Measurements from ENCODE around the gene FBF1.
"Not testable (repeated sequence)": the region's sequence is repeated elsewhere in the genome, so short reads cannot be mapped to it uniquely, and the experiment has no call there.

The FBF1 gene

GRCh38 chr17:75888484-75888883 lies 52.4 kb downstream of the FBF1 start:
- TF ChIP-seq, protein P1, sequence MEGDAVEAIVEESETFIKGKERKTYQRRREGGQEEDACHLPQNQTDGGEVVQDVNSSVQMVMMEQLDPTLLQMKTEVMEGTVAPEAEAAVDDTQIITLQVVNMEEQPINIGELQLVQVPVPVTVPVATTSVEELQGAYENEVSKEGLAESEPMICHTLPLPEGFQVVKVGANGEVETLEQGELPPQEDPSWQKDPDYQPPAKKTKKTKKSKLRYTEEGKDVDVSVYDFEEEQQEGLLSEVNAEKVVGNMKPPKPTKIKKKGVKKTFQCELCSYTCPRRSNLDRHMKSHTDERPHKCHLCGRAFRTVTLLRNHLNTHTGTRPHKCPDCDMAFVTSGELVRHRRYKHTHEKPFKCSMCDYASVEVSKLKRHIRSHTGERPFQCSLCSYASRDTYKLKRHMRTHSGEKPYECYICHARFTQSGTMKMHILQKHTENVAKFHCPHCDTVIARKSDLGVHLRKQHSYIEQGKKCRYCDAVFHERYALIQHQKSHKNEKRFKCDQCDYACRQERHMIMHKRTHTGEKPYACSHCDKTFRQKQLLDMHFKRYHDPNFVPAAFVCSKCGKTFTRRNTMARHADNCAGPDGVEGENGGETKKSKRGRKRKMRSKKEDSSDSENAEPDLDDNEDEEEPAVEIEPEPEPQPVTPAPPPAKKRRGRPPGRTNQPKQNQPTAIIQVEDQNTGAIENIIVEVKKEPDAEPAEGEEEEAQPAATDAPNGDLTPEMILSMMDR (IDR thresholded peaks at IDR 0.05; ENCODE audit: low read depth, low read length, missing control alignments): no peak
- in situ Hi-C loops (cut with HindIII; ENCODE audit: low pct_ligation_motif_present, low sequenced_read_pairs): no loop called here
- peaks cover 8% of the 10 kb centered on the region for H3K36me3 ChIP-seq (replicated peaks)

GRCh38 chr17:75885860-75886259 lies 55.0 kb downstream of the FBF1 start:
- H3K27me3 ChIP-seq (replicated peaks); DNase-seq; H3K4me3 ChIP-seq (ENCODE audit: low read depth, low read length); in situ Hi-C loops (cut with HindIII; ENCODE audit: low pct_ligation_motif_present, low sequenced_read_pairs); H3K36me3 ChIP-seq (replicated peaks); H3K27ac ChIP-seq: not testable (repeated sequence)

More at GRCh38 chr17:75888484-75888883, 52.4 kb downstream of the FBF1 start:
- no peak for DNase-seq
- Histone ChIP-seq H3K27ac (no peak overlapping the region), H3K27me3 (replicated peaks) (no peaks in the 10 kb centered on the region), H3K4me3 (ENCODE audit: low read depth, low read length) (no peak overlapping the region)

GRCh38 chr17:75885431-75885830 lies 55.4 kb downstream of the FBF1 start:
- no peaks in the 10 kb centered on the region for H3K27me3 ChIP-seq (replicated peaks)
- no peaks in the 10 kb centered on the region for H3K36me3 ChIP-seq (replicated peaks)
- H3K27ac ChIP-seq: no peak overlapping the region
- no peak overlapping the region for H3K4me3 ChIP-seq (ENCODE audit: low read depth, low read length)
- no peak for DNase-seq
- in situ Hi-C loops (cut with HindIII; ENCODE audit: low pct_ligation_motif_present, low sequenced_read_pairs): no loop called here
- TF ChIP-seq, protein P1 (IDR thresholded peaks at IDR 0.05; ENCODE audit: low read depth, low read length, missing control alignments): no peak

- no peaks in the 10 kb centered on the region for H3K36me3 ChIP-seq (replicated peaks)
- no peak for DNase-seq
- TF ChIP-seq, protein P1 (IDR thresholded peaks at IDR 0.05; ENCODE audit: low read depth, low read length, missing control alignments): no peak
- in situ Hi-C loops (cut with HindIII; ENCODE audit: low pct_ligation_motif_present, low sequenced_read_pairs): no loop called here
- no peak overlapping the region for H3K27ac ChIP-seq
- H3K27me3 ChIP-seq (replicated peaks): no peaks in the 10 kb centered on the region
- H3K4me3 ChIP-seq (ENCODE audit: low read depth, low read length): no peak overlapping the region
Measured at GRCh38 chr17:75881678-75882454, 59.0 kb downstream of the FBF1 start.

DNA sequence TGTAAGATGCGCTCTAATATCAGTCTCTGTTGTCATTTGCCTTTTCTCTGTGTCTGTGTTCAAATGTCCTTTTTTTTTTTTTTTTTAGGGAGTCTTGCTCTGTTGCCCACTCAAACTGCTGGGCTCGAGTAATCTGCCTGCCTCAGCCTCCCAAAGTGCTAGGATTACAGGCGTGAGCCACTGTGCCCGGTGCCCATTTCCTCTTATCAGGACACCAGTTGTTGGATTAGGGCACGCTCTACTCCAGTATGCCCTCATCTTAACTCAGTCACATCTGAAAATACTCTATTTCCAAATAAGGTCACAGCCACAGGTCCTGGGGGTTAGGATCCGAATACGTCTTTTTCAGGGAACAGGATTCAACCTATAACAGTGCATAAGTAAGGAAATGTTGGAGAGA lies 60.6 kb downstream of the FBF1 start:
- TF ChIP-seq, protein P1 (IDR thresholded peaks at IDR 0.05; ENCODE audit: low read depth, low read length, missing control alignments): no peak
- no peaks in the 10 kb centered on the region for H3K36me3 ChIP-seq (replicated peaks)
- in situ Hi-C loops (cut with HindIII; ENCODE audit: low pct_ligation_motif_present, low sequenced_read_pairs): no loop called here
- H3K27ac ChIP-seq: no peak overlapping the region
- no peak for DNase-seq
- no peak overlapping the region for H3K4me3 ChIP-seq (ENCODE audit: low read depth, low read length)
- no peaks in the 10 kb centered on the region for H3K27me3 ChIP-seq (replicated peaks)

GRCh38 chr17:75878174-75878998 lies 62.5 kb downstream of the FBF1 start, which contains the start of gene TRIM47:
TRIM47 (minus strand) TSS chr17:75878581; CDS start chr17:75878548, 33 bp downstream.
- H3K36me3 ChIP-seq (replicated peaks): no peaks in the 10 kb centered on the region
- H3K27me3 ChIP-seq (replicated peaks): no peaks in the 10 kb centered on the region
- peak within 1 kb of the TSS; percentile 10 for H3K27ac ChIP-seq
- TF ChIP-seq, protein P1 (IDR thresholded peaks at IDR 0.05; ENCODE audit: low read depth, low read length, missing control alignments): peak; percentile 39
- in situ Hi-C loops (cut with HindIII; ENCODE audit: low pct_ligation_motif_present, low sequenced_read_pairs): no loop called here
- peak within 1 kb of the TSS; percentile 54 for H3K4me3 ChIP-seq (ENCODE audit: low read depth, low read length)
- peak; percentile 28 for DNase-seq

All from brain microvascular endothelial cell (primary cell).